AG20443 (cell line): ENCODE measurements around the gene RBCK1.

Experiments
- DNase-seq: peaks from one replicate; pipeline ENCODE4 v3.0.0; 2012; ENCODE audit warnings: low spot score, mixed read lengths

Gene RBCK1

GRCh38 chr20:418858-419365, 10.8 kb downstream of the RBCK1 start:
- DNase-seq, result no peak

GRCh38 chr20:419556-420165, 11.6 kb downstream of the RBCK1 start:
- DNase-seq, result no peak

- DNase-seq, result no peak
These were observed 12.1 kb downstream of the RBCK1 start for GRCh38 chr20:420166-420620.

- DNase-seq, result peak; percentile 50
These were observed 12.8 kb downstream of the RBCK1 start for GRCh38 chr20:420721-421574.

- no peak for DNase-seq
These were observed 13.7 kb downstream of the RBCK1 start for GRCh38 chr20:421685-422250.

- no peak for DNase-seq
These were observed 18.5 kb downstream of the RBCK1 start for GRCh38 chr20:426566-426965.

- DNase-seq, result no peak
These were observed 19.3 kb downstream of the RBCK1 start for GRCh38 chr20:427401-427800.

- DNase-seq, result no peak
These were observed 20.0 kb downstream of the RBCK1 start for GRCh38 chr20:427849-428657.

GRCh38 chr20:428658-429200, 20.6 kb downstream of the RBCK1 start:
- DNase-seq, result no peak

GRCh38 chr20:430091-430999, 22.2 kb downstream of the RBCK1 start:
- no peak for DNase-seq

GRCh38 chr20:431012-431904, 23.2 kb downstream of the RBCK1 start:
- DNase-seq, result peak; percentile 59

GRCh38 chr20:432208-432607, 24.1 kb downstream of the RBCK1 start:
- no peak for DNase-seq

- DNase-seq, result no peak
These were observed 24.7 kb downstream of the RBCK1 start for GRCh38 chr20:432677-433299.

- DNase-seq, result no peak
These were observed 25.3 kb downstream of the RBCK1 start for GRCh38 chr20:433300-433975.

GRCh38 chr20:434221-434620, 26.1 kb downstream of the RBCK1 start:
- DNase-seq, result no peak

GRCh38 chr20:434661-435419, 26.7 kb downstream of the RBCK1 start:
- no peak for DNase-seq

GRCh38 chr20:435558-435957, 27.5 kb downstream of the RBCK1 start:
- DNase-seq, result no peak

GRCh38 chr20:436476-436875, 28.4 kb downstream of the RBCK1 start:
- no peak for DNase-seq
